H9 (cell line): ENCODE measurements around the gene SS18L1. TPM values are rescaled to one million over a fixed set of nuclear protein-coding genes. Genes with fewer than 3 reads are reported as not detected.

Source experiments
- DNase-seq: peaks from one replicate; pipeline ENCODE4 v3.0.0-alpha.2; 2017
- H2AFZ ChIP-seq: one replicate; pipeline ENCODE4 v1.6.1; 2013; ENCODE audit warnings: mild to moderate bottlenecking, low read length, control low read depth, moderate library complexity
- H2AK5ac ChIP-seq: 2 replicates; pipeline ENCODE4 v1.6.1; 2013; ENCODE audit warnings: low read length, control low read depth, mixed read lengths; ENCODE audit not compliant: insufficient read length
- H2BK120ac ChIP-seq: one replicate; pipeline ENCODE4 v1.6.1; 2013; ENCODE audit warnings: low read depth, mild to moderate bottlenecking, low read length, control low read depth, inconsistent platforms; ENCODE audit not compliant: poor library complexity, severe bottlenecking
- H2BK12ac ChIP-seq: 2 replicates; pipeline ENCODE4 v1.6.1; 2013; ENCODE audit warnings: low read length, control low read depth, mixed read lengths, low read depth; ENCODE audit not compliant: insufficient read length
- H2BK15ac ChIP-seq: 2 replicates; pipeline ENCODE4 v1.6.1; 2013; ENCODE audit warnings: low read depth, low read length, control low read depth
- H2BK20ac ChIP-seq: one replicate; pipeline ENCODE4 v1.6.1; 2013; ENCODE audit warnings: low read depth, mild to moderate bottlenecking, low read length, control low read depth, inconsistent platforms; ENCODE audit not compliant: poor library complexity, severe bottlenecking
- H2BK5ac ChIP-seq: 2 replicates; pipeline ENCODE4 v1.6.1; 2013; ENCODE audit warnings: low read length, control low read depth, mixed read lengths; ENCODE audit not compliant: insufficient read length
- H3K14ac ChIP-seq: 2 replicates; pipeline ENCODE4 v1.6.1; 2013; ENCODE audit warnings: low read length, control low read depth; ENCODE audit not compliant: insufficient read depth
- H3K18ac ChIP-seq: 2 replicates; pipeline ENCODE4 v1.6.1; 2013; ENCODE audit warnings: low read depth, mild to moderate bottlenecking, mixed read lengths, low read length, control low read depth; ENCODE audit not compliant: insufficient read length
- H3K23ac ChIP-seq: 2 replicates; pipeline ENCODE4 v1.6.1; 2013; ENCODE audit warnings: low read length, control low read depth, mixed read lengths, low read depth; ENCODE audit not compliant: insufficient read length
- H3K23me2 ChIP-seq: 2 replicates; pipeline ENCODE4 v1.6.1; 2013; ENCODE audit warnings: low read depth, mild to moderate bottlenecking, mixed read lengths, low read length, control low read depth; ENCODE audit not compliant: insufficient read length, poor library complexity, severe bottlenecking
- H3K27ac ChIP-seq: 2 replicates; pipeline ENCODE4 v1.5.1; 2013; ENCODE audit warnings: low read length, control low read depth, mixed read lengths, low read depth; ENCODE audit not compliant: insufficient read length
- H3K27me3 ChIP-seq: 2 replicates; pipeline ENCODE4 v1.6.1; 2013; ENCODE audit warnings: low read length, control low read depth, inconsistent platforms; ENCODE audit not compliant: insufficient read depth
- H3K4ac ChIP-seq: 2 replicates; pipeline ENCODE4 v1.6.1; 2013; ENCODE audit warnings: low read depth, mild to moderate bottlenecking, control low read depth, inconsistent platforms, low read length, moderate library complexity
- H3K4me1 ChIP-seq: 2 replicates; pipeline ENCODE4 v1.6.1; 2013; ENCODE audit warnings: low read length, control low read depth, inconsistent platforms; ENCODE audit not compliant: insufficient read depth
- H3K4me2 ChIP-seq: 2 replicates; pipeline ENCODE4 v1.6.1; 2013; ENCODE audit warnings: low read length, control low read depth, mixed read lengths; ENCODE audit not compliant: insufficient read length, insufficient read depth
- H3K56ac ChIP-seq: 2 replicates; pipeline ENCODE4 v1.6.1; 2013; ENCODE audit warnings: low read depth, mild to moderate bottlenecking, mixed read lengths, low read length, control low read depth; ENCODE audit not compliant: insufficient read length
- H3K79me1 ChIP-seq: 2 replicates; pipeline ENCODE4 v1.6.1; 2013; ENCODE audit warnings: low read depth, mild to moderate bottlenecking, moderate library complexity, low read length, control low read depth, inconsistent platforms; ENCODE audit not compliant: insufficient read depth, poor library complexity, severe bottlenecking
- H3K79me2 ChIP-seq: 2 replicates; pipeline ENCODE4 v1.6.1; 2013; ENCODE audit warnings: low read length, control low read depth, inconsistent platforms; ENCODE audit not compliant: insufficient read depth
- H3K9ac ChIP-seq: 2 replicates; pipeline ENCODE4 v1.6.1; 2013; ENCODE audit warnings: low read length, control low read depth, mixed read lengths; ENCODE audit not compliant: insufficient read length; ENCODE audit errors: extremely low read depth
- H3K9me3 ChIP-seq: one replicate; pipeline ENCODE4 v1.6.1; 2013; ENCODE audit warnings: low read depth, low read length, inconsistent platforms; ENCODE audit not compliant: control insufficient read depth
- H3T11ph ChIP-seq: one replicate; pipeline ENCODE4 v1.6.1; 2013; ENCODE audit warnings: mild to moderate bottlenecking, low read length, control low read depth, inconsistent platforms
- H4K20me1 ChIP-seq: one replicate; pipeline ENCODE4 v1.6.1; 2013; ENCODE audit not compliant: control insufficient read depth, insufficient read length, insufficient read depth
- H4K5ac ChIP-seq: 2 replicates; pipeline ENCODE4 v1.6.1; 2013; ENCODE audit warnings: low read depth, mild to moderate bottlenecking, mixed read lengths, low read length, control low read depth; ENCODE audit not compliant: insufficient read length
- H4K8ac ChIP-seq: replicated peaks from 2 replicates; pipeline ENCODE4 v1.6.1; 2013; ENCODE audit warnings: low read length, control low read depth, mixed read lengths, low read depth; ENCODE audit not compliant: insufficient read length
- H4K91ac ChIP-seq: 2 replicates; pipeline ENCODE4 v1.6.1; 2013; ENCODE audit warnings: low read depth, mild to moderate bottlenecking, moderate library complexity, mixed read lengths, low read length, control low read depth; ENCODE audit not compliant: insufficient read length
- H3K27ac Mint-ChIP-seq, 3 experiments: 2 replicates in 2 of 3; 3 replicates in 1 of 3; pipeline ENCODE4 v1.8.0; 2020 to 2021; ENCODE audit warnings: mixed read lengths in 3 of 3, mild to moderate bottlenecking in 1 of 3, moderate library complexity in 1 of 3
- H3K27me3 Mint-ChIP-seq: 2 replicates; pipeline ENCODE4 v1.8.0; 2021; ENCODE audit warnings: low read depth, mild to moderate bottlenecking, moderate library complexity, mixed read lengths
- H3K36me3 Mint-ChIP-seq, 3 experiments: 2 replicates in 2 of 3; 3 replicates in 1 of 3; pipeline ENCODE4 v1.8.0; 2020 to 2021; ENCODE audit warnings: low read depth in 3 of 3, mixed read lengths in 3 of 3; ENCODE audit not compliant: insufficient read depth in 1 of 3
- H3K4me1 Mint-ChIP-seq, 2 experiments: 2 replicates each; pipeline ENCODE4 v1.8.0; 2020; ENCODE audit warnings: mixed read lengths in 2 of 2
- H3K4me3 Mint-ChIP-seq, 2 experiments: 2 replicates in 1 of 2; 3 replicates in 1 of 2; pipeline ENCODE4 v1.8.0; 2020 to 2021; ENCODE audit warnings: mild to moderate bottlenecking in 2 of 2, mixed read lengths in 2 of 2, moderate library complexity in 1 of 2
- H3K9me3 Mint-ChIP-seq, 2 experiments: 2 replicates in 1 of 2; 3 replicates in 1 of 2; pipeline ENCODE4 v1.8.0; 2020; ENCODE audit warnings: mild to moderate bottlenecking in 2 of 2, mixed read lengths in 2 of 2, moderate library complexity in 1 of 2
- WGBS: extraction: QIAGEN DNeasy Blood & Tissue Kit; methylation state at CpG from one replicate; pipeline ENCODE4 v1.1.7; 2013; ENCODE audit warnings: missing lambda C conversion rate, low lambda C conversion rate, mixed read lengths; ENCODE audit not compliant: insufficient read length; ENCODE audit errors: extremely low coverage; 5-methylcytosine and 5-hydroxymethylcytosine counted together
- total RNA-seq: library from RNA; stranded (reverse); gene quantifications from 2 replicates; pipeline ENCODE4 v1.2.1, GENCODE V29; 2021
- TF ChIP-seq, protein P1 (sequence below): fragments of 200-600 bp; sonication (generic); conservative IDR thresholded peaks from 3 replicates; pipeline ENCODE4 v1.8.0; 2021; ENCODE audit warnings: antibody characterized with exemption, mild to moderate bottlenecking

The SS18L1 gene
- total RNA-seq, 1 experiment from 2014 or later = 22.2 TPM

DNA sequence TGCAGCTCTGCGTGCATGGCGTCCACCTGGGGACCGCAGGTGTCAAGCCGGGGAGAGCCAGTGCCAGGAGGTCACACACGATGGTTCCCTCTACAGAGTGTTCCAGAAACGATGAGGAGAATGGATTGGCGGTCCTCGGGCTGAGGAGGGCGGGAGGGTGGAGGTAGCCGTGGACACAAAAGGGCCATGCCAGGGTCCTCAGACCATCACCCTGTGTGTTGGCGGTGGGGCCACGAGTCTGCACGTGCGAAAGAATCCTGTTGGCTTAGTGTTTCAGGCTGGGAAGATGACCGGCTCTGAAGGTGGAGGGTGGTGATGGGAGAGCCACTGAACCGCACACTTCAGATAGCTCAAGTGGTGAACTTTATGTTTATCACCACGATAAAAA is 62.8 kb downstream of the SS18L1 start:
- H2BK12ac ChIP-seq = no peak overlapping the region
- no peak overlapping the region for H3K27ac ChIP-seq
- H2BK15ac ChIP-seq = no peak overlapping the region
- H3T11ph ChIP-seq = no peak overlapping the region
- no peak overlapping the region for H2AK5ac ChIP-seq
- H3K56ac ChIP-seq = no peak overlapping the region
- H3K27me3 ChIP-seq = no peaks in the 10 kb centered on the region
- no peak overlapping the region for H2AFZ ChIP-seq
- H3K14ac ChIP-seq = no peak overlapping the region
- no peak overlapping the region for H4K5ac ChIP-seq
- WGBS = no CpG with 5 or more reads among the region's 17 CpGs
- DNase-seq = no peak
- no peak overlapping the region for H3K4me2 ChIP-seq
- Mint-ChIP-seq H3K36me3 (peaks cover 8 to 22% (median 18%) of the 10 kb centered on the region in 3 experiments; a peak in 6 of 7 replicates), H3K4me3 (no peak overlapping the region), H3K27me3 (no peaks in the 10 kb centered on the region), H3K4me1 (peaks cover 4 to 6% of the 10 kb centered on the region in 2 experiments), H3K9me3 (no peaks in the 10 kb centered on the region), H3K27ac (0 out of 7 replicates have a peak overlapping the region, but pooled peaks of 1 of the 3 experiments have one; percentile 35)
- TF ChIP-seq, protein P1, sequence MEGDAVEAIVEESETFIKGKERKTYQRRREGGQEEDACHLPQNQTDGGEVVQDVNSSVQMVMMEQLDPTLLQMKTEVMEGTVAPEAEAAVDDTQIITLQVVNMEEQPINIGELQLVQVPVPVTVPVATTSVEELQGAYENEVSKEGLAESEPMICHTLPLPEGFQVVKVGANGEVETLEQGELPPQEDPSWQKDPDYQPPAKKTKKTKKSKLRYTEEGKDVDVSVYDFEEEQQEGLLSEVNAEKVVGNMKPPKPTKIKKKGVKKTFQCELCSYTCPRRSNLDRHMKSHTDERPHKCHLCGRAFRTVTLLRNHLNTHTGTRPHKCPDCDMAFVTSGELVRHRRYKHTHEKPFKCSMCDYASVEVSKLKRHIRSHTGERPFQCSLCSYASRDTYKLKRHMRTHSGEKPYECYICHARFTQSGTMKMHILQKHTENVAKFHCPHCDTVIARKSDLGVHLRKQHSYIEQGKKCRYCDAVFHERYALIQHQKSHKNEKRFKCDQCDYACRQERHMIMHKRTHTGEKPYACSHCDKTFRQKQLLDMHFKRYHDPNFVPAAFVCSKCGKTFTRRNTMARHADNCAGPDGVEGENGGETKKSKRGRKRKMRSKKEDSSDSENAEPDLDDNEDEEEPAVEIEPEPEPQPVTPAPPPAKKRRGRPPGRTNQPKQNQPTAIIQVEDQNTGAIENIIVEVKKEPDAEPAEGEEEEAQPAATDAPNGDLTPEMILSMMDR = no peak
- H3K79me2 ChIP-seq = no peaks in the 10 kb centered on the region
- no peak overlapping the region for H3K18ac ChIP-seq
- H4K91ac ChIP-seq = no peak overlapping the region
- no peak overlapping the region for H4K8ac ChIP-seq
- H2BK5ac ChIP-seq = no peak overlapping the region
- H3K4ac ChIP-seq = no peak overlapping the region
- H3K79me1 ChIP-seq = no peaks in the 10 kb centered on the region
- H4K20me1 ChIP-seq = no peaks in the 10 kb centered on the region
- H2BK20ac ChIP-seq = no peak overlapping the region
- no peaks in the 10 kb centered on the region for H3K23me2 ChIP-seq
- no peak overlapping the region for H3K9ac ChIP-seq
- H3K9me3 ChIP-seq = no peaks in the 10 kb centered on the region
- H2BK120ac ChIP-seq = no peak overlapping the region
- H3K23ac ChIP-seq = no peak overlapping the region
- no peaks in the 10 kb centered on the region for H3K4me1 ChIP-seq
